Right lobe of liver (tissue), 6 donors: ENCODE data around the gene NCOA3. TPM values are rescaled to one million over a fixed set of nuclear protein-coding genes. Genes with fewer than 3 reads are reported as not detected.
"Not testable (repeated sequence)": the region's sequence is repeated elsewhere in the genome, so short reads cannot be mapped to it uniquely, and the experiment has no call there.

Experiments
- ATAC-seq, 4 donors: fragments of 200-7000 bp; cut with Tn5 transposase; one replicate each; pipeline ENCODE4 v1.9.1; 2020; ENCODE audit warnings: mild to moderate bottlenecking in 4 of 4, moderate library complexity in 4 of 4
- DNase-seq, 3 donors: peaks; one replicate each; pipeline ENCODE4 v3.0.0-alpha.2; 2020
- H3K27ac ChIP-seq, 3 donors: fragments of 200-600 bp; one replicate each; pipeline ENCODE4 v1.8.0; 2022
- H3K27me3 ChIP-seq, 2 donors: fragments of 200-600 bp; one replicate each; pipeline ENCODE4 v1.8.0; 2022
- H3K36me3 ChIP-seq, 4 donors: fragments of 200-600 bp; sonication (generic) in 1 of 4; one replicate each; pipeline versions ENCODE4 v1.5.1 to v1.8.0; 2017 to 2022; ENCODE audit warnings: control low read depth in 1 of 4
- H3K4me1 ChIP-seq, 4 donors: fragments of 200-600 bp; sonication (generic) in 1 of 4; one replicate each; pipeline versions ENCODE4 v1.5.1 to v1.8.0; 2017 to 2022; ENCODE audit warnings: control low read depth in 1 of 4
- H3K4me3 ChIP-seq, 3 donors: fragments of 200-600 bp; one replicate each; pipeline ENCODE4 v1.8.0; 2022
- H3K9me3 ChIP-seq, 4 donors: fragments of 200-600 bp; sonication (generic) in 1 of 4; one replicate each; pipeline versions ENCODE4 v1.5.1 to v1.8.0; 2017 to 2022; ENCODE audit warnings: control low read depth in 1 of 4
- CTCF ChIP-seq, 4 donors: fragments of 200-600 bp in 3 of 4; fragments of 450-650 bp in 1 of 4; IDR thresholded peaks; one replicate each; pipeline versions ENCODE4 v1.5.1 to v1.8.0; 2016 to 2022; ENCODE audit warnings: antibody characterized with exemption in 4 of 4, mild to moderate bottlenecking in 2 of 4
- POLR2A ChIP-seq: fragments of 450-650 bp; IDR thresholded peaks from one replicate; pipeline ENCODE4 v1.6.1; 2017; ENCODE audit warnings: antibody characterized with exemption, mild to moderate bottlenecking
- WGBS: methylation state at CpG from one replicate; pipeline ENCODE4 v1.1.6; 2018; ENCODE audit warnings: low coverage, low lambda C conversion rate; ENCODE audit not compliant: insufficient coverage; ENCODE audit errors: missing lambda C conversion rate; 5-methylcytosine and 5-hydroxymethylcytosine counted together
- intact Hi-C, 2 donors: fragments of 100-400 bp; cut with DNase I; formaldehyde crosslinking; loops; one replicate each; pipeline versions ENCODE4 v1.11.2 to v1.14.1; 2022
- total RNA-seq, 6 experiments: library from RNA; depleted of rRNA in 2 of 6; stranded (reverse); fragments of >200 nt in 2 of 6; fragmentation: NEBNext Ultra II Directional in 3 of 6; extraction: Animal tissue kit (Norgen Biotek cat#: 25700) in 3 of 6; gene quantifications; one replicate each; pipeline versions ENCODE4 v1.1.0 to v1.2.4, GENCODE V29; 2016 to 2023
- donor health status: DM: no; HTN: yes; CAD: no.
- donor health status: DM: no; HTN: no; CAD: no.
- donor health status: DM: no; HTN: no; CAD: no.
- donor health status: DM: no; HTN: yes; CAD: no.
- donor health status: DM: no; HTN: yes; CAD: no.

The NCOA3 gene
- total RNA-seq, 6 experiments from 2014 or later = 11.2 to 15.1 (median 13.8) TPM

- Histone ChIP-seq H3K4me3 (no peak overlapping the region), H3K4me1 (no peaks in the 10 kb centered on the region), H3K27ac (no peak overlapping the region), H3K9me3 (no peaks in the 10 kb centered on the region), H3K27me3 (no peaks in the 10 kb centered on the region), H3K36me3 (no peaks in the 10 kb centered on the region)
- ATAC-seq (no peak), DNase-seq (no peak)
- intact Hi-C loops = no loop called here
- no peak for TF ChIP-seq CTCF (IDR thresholded peaks at IDR 0.05)
- no peak for TF ChIP-seq POLR2A
- 87% methylated on average over 3 of the region's 3 CpGs for WGBS
Measured at GRCh38 chr20:47549671-47550070, 48.0 kb downstream of the NCOA3 start.

- Histone ChIP-seq H3K27ac (no peak overlapping the region), H3K9me3 (no peaks in the 10 kb centered on the region), H3K36me3 (no peaks in the 10 kb centered on the region), H3K4me1 (no peaks in the 10 kb centered on the region), H3K4me3 (no peak overlapping the region), H3K27me3 (no peaks in the 10 kb centered on the region)
- WGBS = 63% methylated on average over 5 of the region's 5 CpGs
- TF ChIP-seq POLR2A (no peak), CTCF (IDR thresholded peaks at IDR 0.05) (no peak)
- intact Hi-C loops = no loop called here
- no peak for DNase-seq
- no peak for ATAC-seq
Measured at GRCh38 chr20:47551222-47551621, 49.5 kb downstream of the NCOA3 start.

GRCh38 chr20:47551841-47552240 lies 50.2 kb downstream of the NCOA3 start:
- Histone ChIP-seq H3K36me3 (no peaks in the 10 kb centered on the region), H3K9me3 (no peaks in the 10 kb centered on the region), H3K27me3 (no peaks in the 10 kb centered on the region), H3K4me3 (no peak overlapping the region), H3K27ac (no peak overlapping the region), H3K4me1 (no peaks in the 10 kb centered on the region)
- TF ChIP-seq CTCF (IDR thresholded peaks at IDR 0.05) (no peak), POLR2A (no peak)
- ATAC-seq (no peak), DNase-seq (no peak)
- intact Hi-C loops = no loop called here

GRCh38 chr20:47552996-47553395 lies 51.3 kb downstream of the NCOA3 start:
- TF ChIP-seq POLR2A (no peak), CTCF (IDR thresholded peaks at IDR 0.05) (no peak)
- intact Hi-C loops = no loop called here
- no peak for ATAC-seq

GRCh38 chr20:47553594-47554235 lies 52.0 kb downstream of the NCOA3 start:
- intact Hi-C loops = not testable (repeated sequence)

More at GRCh38 chr20:47552996-47553395, 51.3 kb downstream of the NCOA3 start:
- no peaks in the 10 kb centered on the region for H3K9me3 ChIP-seq
- H3K27ac ChIP-seq = no peak overlapping the region
- no peaks in the 10 kb centered on the region for H3K36me3 ChIP-seq
- no peaks in the 10 kb centered on the region for H3K4me1 ChIP-seq
- no peaks in the 10 kb centered on the region for H3K27me3 ChIP-seq
- DNase-seq = no peak
- no peak overlapping the region for H3K4me3 ChIP-seq
- WGBS = 98% methylated on average over 9 of the region's 9 CpGs

GRCh38 chr20:47554283-47554682 lies 52.6 kb downstream of the NCOA3 start:
- H3K27ac ChIP-seq, ATAC-seq, intact Hi-C loops, DNase-seq, H3K36me3 ChIP-seq, H3K27me3 ChIP-seq, H3K4me1 ChIP-seq, H3K9me3 ChIP-seq, H3K4me3 ChIP-seq: not testable (repeated sequence)

More at GRCh38 chr20:47553594-47554235, 52.0 kb downstream of the NCOA3 start:
- H3K4me3 ChIP-seq, H3K36me3 ChIP-seq, DNase-seq, ATAC-seq, H3K9me3 ChIP-seq, H3K27me3 ChIP-seq, H3K4me1 ChIP-seq, H3K27ac ChIP-seq: not testable (repeated sequence)
- WGBS = 91% methylated on average over 3 of the region's 8 CpGs
